Measurements from ENCODE around the gene FABP7. TPM values are rescaled to one million over a fixed set of nuclear protein-coding genes. Genes with fewer than 3 reads are reported as not detected.

FABP7 gene
- not detected for total RNA-seq
- total RNA-seq (2013) = not detected

DNA sequence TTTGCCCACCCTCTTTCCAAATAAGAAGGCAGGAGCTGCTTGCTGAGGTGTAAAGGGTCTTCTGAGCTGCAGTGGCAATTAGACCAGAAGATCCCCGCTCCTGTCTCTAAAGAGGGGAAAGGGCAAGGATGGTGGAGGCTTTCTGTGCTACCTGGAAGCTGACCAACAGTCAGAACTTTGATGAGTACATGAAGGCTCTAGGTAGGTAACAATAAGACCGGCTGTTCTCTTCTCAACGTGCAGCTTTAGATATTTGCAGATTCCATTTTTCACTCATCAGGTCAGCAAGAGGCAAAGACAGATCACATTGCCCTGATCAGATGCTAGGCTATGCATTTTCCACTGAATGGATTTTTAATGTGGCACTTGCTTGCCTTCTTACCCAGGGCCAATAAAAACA, at the start of gene FABP7:
Gene FABP7, plus strand, starts transcription at position 50 of the 400 bp plus-strand sequence. Its CDS starts 79 bp downstream, at position 129.
- no peaks in the 10 kb centered on the region for H3K4me1 Mint-ChIP-seq
- no peak for TF ChIP-seq CTCF (IDR thresholded peaks at IDR 0.05)
- Histone ChIP-seq H3K27ac (ENCODE audit: low read length) (no peak within 1 kb of the TSS), H3K4me1 (ENCODE audit: control insufficient read depth, insufficient read depth, low read length) (no peaks in the 10 kb centered on the region), H3K9me3 (ENCODE audit: control insufficient read depth, insufficient read depth, low read length) (no peaks in the 10 kb centered on the region), H3K4me3 (ENCODE audit: low read length) (no peak within 1 kb of the TSS), H3K27me3 (ENCODE audit: control insufficient read depth, insufficient read depth, low read length) (no peaks in the 10 kb centered on the region), H3K36me3 (ENCODE audit: control insufficient read depth, insufficient read depth, low read length) (no peaks in the 10 kb centered on the region)
- no peak for ATAC-seq
- H3K9me3 Mint-ChIP-seq = no peaks in the 10 kb centered on the region
- no peak within 1 kb of the TSS for H3K27ac Mint-ChIP-seq
- intact Hi-C loops (cut with micrococcal nuclease) = no loop called here
- 75% methylated on average over 3 of the region's 3 CpGs for WGBS (ENCODE audit: insufficient coverage)
- H3K36me3 Mint-ChIP-seq = peaks cover 9% of the 10 kb centered on the region
- DNase-seq = no peak
- H3K27me3 Mint-ChIP-seq (ENCODE audit: low read depth in 2 of 2) = peaks cover 23 to 35% of the 10 kb centered on the region in 2 donors
- no peak within 1 kb of the TSS for H3K4me3 Mint-ChIP-seq

DNA sequence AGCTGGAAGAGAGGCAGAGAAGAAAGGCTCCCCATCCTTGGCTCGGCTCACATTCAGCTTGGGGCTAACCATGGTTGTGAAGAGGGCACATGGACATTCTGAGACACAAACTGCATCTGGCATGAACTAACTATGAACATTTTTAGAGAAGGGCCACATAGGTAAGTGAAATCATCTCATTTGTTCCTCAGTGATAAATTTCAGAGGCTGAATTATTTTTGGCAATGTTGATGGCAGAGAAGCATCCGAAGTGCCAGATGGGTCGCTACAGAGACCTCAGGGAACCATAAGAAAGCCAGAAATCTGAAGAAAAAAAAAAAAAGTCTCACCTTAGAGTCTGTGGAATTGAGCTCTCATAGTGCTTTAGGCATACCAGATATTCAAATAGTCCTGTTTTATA, 49.2 kb upstream of the FABP7 start:
- H3K4me3 Mint-ChIP-seq = no peak overlapping the region
- no peak overlapping the region for H3K27ac Mint-ChIP-seq
- Histone ChIP-seq H3K4me1 (ENCODE audit: control insufficient read depth, insufficient read depth, low read length) (no peaks in the 10 kb centered on the region), H3K27me3 (ENCODE audit: control insufficient read depth, insufficient read depth, low read length) (no peaks in the 10 kb centered on the region), H3K36me3 (ENCODE audit: control insufficient read depth, insufficient read depth, low read length) (no peaks in the 10 kb centered on the region), H3K4me3 (ENCODE audit: low read length) (no peak overlapping the region), H3K9me3 (ENCODE audit: control insufficient read depth, insufficient read depth, low read length) (no peaks in the 10 kb centered on the region), H3K27ac (ENCODE audit: low read length) (no peak overlapping the region)
- no peak for ATAC-seq
- H3K4me1 Mint-ChIP-seq = no peaks in the 10 kb centered on the region
- 83% methylated on average over 3 of the region's 3 CpGs for WGBS (ENCODE audit: insufficient coverage)
- H3K9me3 Mint-ChIP-seq = no peaks in the 10 kb centered on the region
- no peaks in the 10 kb centered on the region for H3K36me3 Mint-ChIP-seq
- TF ChIP-seq CTCF (IDR thresholded peaks at IDR 0.05) = no peak
- DNase-seq = no peak
- intact Hi-C loops (cut with micrococcal nuclease) = loop anchor here (5.0 kb wide), 1 partner anchor 587 kb away; no protein-coding TSS in a partner anchor
- H3K27me3 Mint-ChIP-seq (ENCODE audit: low read depth in 2 of 2) = peaks cover 9 to 13% of the 10 kb centered on the region in 2 donors

GRCh38 chr6:122730775-122731386, 48.6 kb upstream of the FABP7 start:
- Histone ChIP-seq H3K36me3 (ENCODE audit: control insufficient read depth, insufficient read depth, low read length) (no peaks in the 10 kb centered on the region), H3K4me1 (ENCODE audit: control insufficient read depth, insufficient read depth, low read length) (no peaks in the 10 kb centered on the region), H3K27ac (ENCODE audit: low read length) (no peak overlapping the region), H3K9me3 (ENCODE audit: control insufficient read depth, insufficient read depth, low read length) (no peaks in the 10 kb centered on the region), H3K27me3 (ENCODE audit: control insufficient read depth, insufficient read depth, low read length) (no peaks in the 10 kb centered on the region), H3K4me3 (ENCODE audit: low read length) (no peak overlapping the region)
- DNase-seq (peak in 1 of 2 donors; percentile 48), ATAC-seq (peak in 2 of 3 donors; percentile 42 to 45)
- no peak overlapping the region for H3K4me3 Mint-ChIP-seq
- 7% methylated on average over 4 of the region's 4 CpGs for WGBS (ENCODE audit: insufficient coverage)
- H3K36me3 Mint-ChIP-seq = no peaks in the 10 kb centered on the region
- H3K9me3 Mint-ChIP-seq = no peaks in the 10 kb centered on the region
- peaks cover 9 to 15% of the 10 kb centered on the region in 2 donors for H3K27me3 Mint-ChIP-seq (ENCODE audit: low read depth in 2 of 2)
- H3K4me1 Mint-ChIP-seq = no peaks in the 10 kb centered on the region
- intact Hi-C loops (cut with micrococcal nuclease) = loop anchor here (1.0 to 5.0 kb wide), 2 partner anchors 108 to 586 kb away; no protein-coding TSS in a partner anchor
- H3K27ac Mint-ChIP-seq = no peak overlapping the region
- TF ChIP-seq CTCF (IDR thresholded peaks at IDR 0.05) = peak; percentile 83

GRCh38 chr6:122733259-122733658, 46.3 kb upstream of the FABP7 start:
- ATAC-seq (no peak), DNase-seq (no peak)
- Histone ChIP-seq H3K27ac (ENCODE audit: low read length) (no peak overlapping the region), H3K4me1 (ENCODE audit: control insufficient read depth, insufficient read depth, low read length) (no peaks in the 10 kb centered on the region), H3K36me3 (ENCODE audit: control insufficient read depth, insufficient read depth, low read length) (no peaks in the 10 kb centered on the region), H3K9me3 (ENCODE audit: control insufficient read depth, insufficient read depth, low read length) (no peaks in the 10 kb centered on the region), H3K4me3 (ENCODE audit: low read length) (no peak overlapping the region), H3K27me3 (ENCODE audit: control insufficient read depth, insufficient read depth, low read length) (no peaks in the 10 kb centered on the region)
- intact Hi-C loops (cut with micrococcal nuclease) = loop anchor here (5.0 kb wide), 1 partner anchor 584 kb away; no protein-coding TSS in a partner anchor
- Mint-ChIP-seq H3K27ac (no peak overlapping the region), H3K4me1 (no peaks in the 10 kb centered on the region), H3K9me3 (no peaks in the 10 kb centered on the region), H3K4me3 (no peak overlapping the region), H3K27me3 (ENCODE audit: low read depth in 2 of 2) (peaks cover 9 to 15% of the 10 kb centered on the region in 2 donors), H3K36me3 (no peaks in the 10 kb centered on the region)
- WGBS (ENCODE audit: insufficient coverage) = 74% methylated on average over 1 of the region's 4 CpGs
- TF ChIP-seq CTCF (IDR thresholded peaks at IDR 0.05) = no peak
